ACC112 (cell line): Measurements from ENCODE around the gene NT5C.
"Not testable (repeated sequence)": the region's sequence is repeated elsewhere in the genome, so short reads cannot be mapped to it uniquely, and the experiment has no call there.

Experiments
- H2AFZ ChIP-seq: fragments of 200-600 bp; sonication (generic); one replicate; pipeline ENCODE4 v1.6.0; 2017; ENCODE audit warnings: antibody characterized with exemption, low read length; ENCODE audit not compliant: unreplicated experiment
- H3K27ac ChIP-seq: fragments of 200-600 bp; sonication (generic); 2 replicates; pipeline ENCODE4 v1.5.1; 2014; ENCODE audit warnings: low read depth, mild to moderate bottlenecking, antibody characterized with exemption, low read length, moderate library complexity
- H3K27me3 ChIP-seq: fragments of 200-600 bp; sonication (generic); 2 replicates; pipeline ENCODE4 v1.6.1; 2014; ENCODE audit warnings: mild to moderate bottlenecking, antibody characterized with exemption, low read length, moderate library complexity, mixed read lengths; ENCODE audit not compliant: insufficient read depth
- H3K36me3 ChIP-seq: fragments of 200-600 bp; sonication (generic); 2 replicates; pipeline ENCODE4 v1.6.1; 2016; ENCODE audit warnings: mild to moderate bottlenecking, antibody characterized with exemption, low read length, moderate library complexity, mixed read lengths; ENCODE audit not compliant: insufficient read depth
- H3K4me1 ChIP-seq: fragments of 200-600 bp; sonication (generic); one replicate; pipeline ENCODE4 v1.6.1; 2016; ENCODE audit warnings: low read length, mixed read lengths; ENCODE audit not compliant: insufficient read depth, unreplicated experiment, control insufficient read depth
- H3K4me3 ChIP-seq: fragments of 200-600 bp; sonication (generic); 2 replicates; pipeline ENCODE4 v1.5.1; 2014; ENCODE audit warnings: mild to moderate bottlenecking, low read depth, low read length
- H3K79me2 ChIP-seq: fragments of 200-600 bp; sonication (generic); one replicate; pipeline ENCODE4 v1.6.0; 2016; ENCODE audit warnings: low read length; ENCODE audit not compliant: control insufficient read depth, unreplicated experiment, insufficient read depth

Gene NT5C

DNA sequence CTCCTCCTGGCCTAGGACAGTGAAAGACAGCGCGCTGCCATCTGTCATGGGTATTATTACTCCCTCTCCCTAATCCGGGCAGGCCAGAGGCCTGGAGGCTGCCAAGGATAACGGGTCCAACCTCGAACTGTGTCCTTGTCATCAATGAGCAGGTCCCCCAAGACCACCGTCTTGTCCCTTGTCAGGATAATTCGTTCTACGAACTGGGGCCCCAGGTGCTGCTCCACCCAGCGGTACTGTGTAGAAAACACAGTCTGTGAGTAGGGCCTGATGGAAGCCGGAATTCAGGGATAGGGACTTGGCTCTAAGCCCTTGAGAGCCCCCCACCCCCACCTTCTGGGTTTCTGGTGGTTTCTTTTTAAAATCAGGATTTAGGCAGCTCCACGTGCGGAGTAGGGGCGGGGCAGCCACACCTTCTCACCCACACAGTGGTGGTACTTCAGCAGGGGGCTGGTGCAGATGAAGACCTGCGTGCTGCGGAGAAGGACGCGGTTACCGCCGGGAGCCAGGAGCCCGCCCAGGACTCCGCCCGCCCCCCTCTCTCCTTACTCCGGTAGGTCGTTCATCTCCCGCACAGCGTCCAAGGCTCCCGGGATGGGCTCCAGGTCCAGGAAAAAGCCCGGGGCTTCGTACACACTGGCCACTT is 787 bp downstream of the NT5C start:
- Histone ChIP-seq H2AFZ (peak overlapping the region; percentile 94), H3K36me3 (peaks cover 6% of the 10 kb centered on the region; the same call in 1 of the 2 replicates), H3K27ac (peak overlapping the region; percentile 66), H3K4me1 (peaks cover 10% of the 10 kb centered on the region), H3K79me2 (no peaks in the 10 kb centered on the region), H3K27me3 (no peaks in the 10 kb centered on the region), H3K4me3 (peak overlapping the region; percentile 92)

DNA sequence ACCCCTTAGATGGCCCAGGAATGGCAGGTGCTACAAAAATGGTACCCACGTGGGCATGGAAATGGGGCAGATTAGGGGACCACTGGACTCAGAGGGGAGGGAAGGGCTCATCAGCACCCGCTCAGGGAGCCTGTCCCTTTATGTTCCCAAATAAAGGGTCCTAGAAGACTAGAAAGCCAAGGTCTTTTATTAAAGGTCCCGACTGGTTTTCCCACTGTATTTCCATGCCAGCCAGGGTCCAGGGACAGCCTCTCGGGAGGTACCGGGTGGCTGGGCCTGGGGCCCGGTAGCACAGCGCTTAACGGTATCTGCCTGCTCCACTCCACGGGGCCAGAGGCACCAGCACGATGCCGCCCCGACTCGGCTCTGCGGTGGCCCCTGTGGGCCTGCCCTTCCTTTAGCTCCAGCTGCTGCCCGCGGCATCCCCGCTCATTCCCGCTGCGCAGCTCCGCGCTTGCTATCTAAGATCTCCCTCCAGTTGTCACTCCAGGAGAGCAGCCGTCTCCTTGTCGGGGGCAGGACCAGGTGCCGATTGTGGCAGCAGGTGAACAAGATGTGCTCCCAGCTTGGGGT is 1.4 kb downstream of the NT5C start:
- Histone ChIP-seq H3K36me3 (peaks cover under 1% of the 10 kb centered on the region; the same call in 1 of the 2 replicates), H3K27me3 (no peaks in the 10 kb centered on the region), H2AFZ (no peak overlapping the region), H3K27ac (no peak overlapping the region), H3K79me2 (no peaks in the 10 kb centered on the region), H3K4me3 (peak overlapping the region; percentile 92), H3K4me1 (peaks cover 10% of the 10 kb centered on the region)

DNA sequence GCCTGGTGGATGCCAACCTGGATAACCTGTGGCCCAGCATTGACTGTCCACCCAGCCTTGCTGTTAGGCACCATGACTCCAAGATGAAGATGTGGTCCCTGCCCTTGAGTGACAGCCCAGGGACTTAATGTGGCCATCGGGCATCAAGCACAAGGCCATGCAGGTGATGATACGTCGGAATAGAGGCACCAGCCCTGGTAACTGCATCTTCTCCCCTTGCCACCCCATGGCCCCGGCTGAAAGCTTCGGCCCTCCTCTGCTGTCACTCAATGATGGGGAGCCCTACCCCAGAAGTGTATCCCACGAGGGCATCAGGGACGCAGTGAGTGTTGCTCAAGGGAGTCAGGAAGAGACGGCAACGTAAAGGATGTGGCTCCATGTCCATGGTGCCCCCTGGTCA is 2.0 kb downstream of the NT5C start:
- Histone ChIP-seq H3K4me1 (peaks cover 13% of the 10 kb centered on the region), H3K36me3 (no peaks in the 10 kb centered on the region), H2AFZ (no peak overlapping the region), H3K27ac (no peak overlapping the region), H3K79me2 (no peaks in the 10 kb centered on the region), H3K4me3 (no peak overlapping the region), H3K27me3 (no peaks in the 10 kb centered on the region)

DNA sequence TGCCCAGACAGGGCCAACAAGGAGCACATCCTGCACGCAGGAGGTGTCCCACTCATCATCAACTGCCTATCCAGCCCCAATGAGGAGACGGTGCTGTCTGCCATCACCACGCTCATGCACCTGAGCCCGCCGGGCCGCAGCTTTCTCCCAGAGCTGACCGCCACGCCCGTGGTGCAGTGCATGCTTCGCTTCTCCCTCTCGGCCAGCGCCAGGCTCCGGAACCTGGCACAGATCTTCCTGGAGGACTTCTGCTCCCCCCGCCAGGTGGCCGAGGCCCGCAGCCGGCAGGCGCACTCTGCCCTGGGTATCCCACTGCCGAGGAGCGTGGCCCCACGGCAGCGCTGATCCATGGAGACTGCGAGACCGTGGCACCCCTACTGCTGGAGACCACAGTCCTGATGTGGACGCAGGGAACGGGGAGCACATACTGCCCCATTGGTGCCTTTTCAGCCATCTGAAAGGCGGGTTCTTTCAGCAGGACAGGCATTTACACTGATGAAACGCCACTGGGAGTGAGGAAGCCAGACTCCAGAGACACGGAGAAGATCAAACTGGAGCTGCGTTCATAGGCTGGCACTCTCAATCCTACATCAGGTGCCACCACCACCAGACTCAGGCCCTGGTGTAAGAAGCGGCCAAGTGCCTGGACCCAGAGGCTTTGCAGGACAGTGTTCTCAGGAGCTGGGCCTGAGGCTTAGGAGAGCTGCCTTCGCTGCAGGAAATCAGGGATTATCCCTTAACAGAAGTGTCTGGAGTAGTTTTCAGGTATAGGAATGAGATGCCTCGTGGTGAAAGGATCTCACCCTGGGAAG is 2.6 kb downstream of the NT5C start:
- peaks cover 20% of the 10 kb centered on the region for H3K4me1 ChIP-seq
- H3K27ac ChIP-seq = no peak overlapping the region
- H3K79me2 ChIP-seq = no peaks in the 10 kb centered on the region
- no peaks in the 10 kb centered on the region for H3K27me3 ChIP-seq
- no peaks in the 10 kb centered on the region for H3K36me3 ChIP-seq
- H3K4me3 ChIP-seq = no peak overlapping the region
- no peak overlapping the region for H2AFZ ChIP-seq

DNA sequence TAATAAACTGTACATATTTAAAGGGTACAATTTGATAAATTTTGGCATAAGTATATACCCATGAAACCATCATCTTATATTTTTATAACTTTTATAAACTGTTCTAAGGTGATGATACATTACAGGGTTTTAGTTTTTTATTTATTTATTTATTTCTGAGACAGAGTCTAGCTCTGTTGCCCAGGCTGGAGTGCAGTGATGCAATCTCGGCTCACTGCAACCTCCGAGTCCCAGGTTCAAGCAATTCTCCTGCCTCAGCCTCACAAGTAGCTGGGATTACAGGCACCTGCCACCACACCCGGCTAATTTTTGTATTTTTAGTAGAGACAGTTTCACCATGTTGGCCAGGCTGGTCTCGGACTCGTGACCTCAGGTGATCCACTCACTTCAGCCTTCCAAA is 3.6 kb downstream of the NT5C start:
- H3K79me2 ChIP-seq, H2AFZ ChIP-seq, H3K27me3 ChIP-seq, H3K36me3 ChIP-seq, H3K27ac ChIP-seq, H3K4me3 ChIP-seq: not testable (repeated sequence)
- peaks cover 21% of the 10 kb centered on the region for H3K4me1 ChIP-seq

DNA sequence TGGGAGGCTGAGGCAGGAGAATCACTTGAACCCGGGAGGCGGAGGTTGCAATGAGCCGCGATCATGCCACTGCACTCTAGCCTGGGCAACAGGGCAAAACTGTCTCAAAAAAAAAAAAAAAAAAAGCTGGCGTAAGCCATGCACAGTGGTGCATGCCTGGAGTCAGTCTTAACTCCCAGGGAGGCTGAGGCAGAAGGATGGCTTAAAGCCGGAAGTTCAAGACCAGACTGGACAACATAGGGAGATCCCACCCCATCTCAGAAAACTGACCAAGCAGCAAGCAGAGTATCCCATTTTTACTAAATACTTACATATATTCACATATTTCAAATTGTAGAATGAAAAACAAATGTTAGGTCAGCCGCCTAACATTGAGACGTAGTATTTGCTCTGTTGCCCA is 4.6 kb downstream of the NT5C start:
- Histone ChIP-seq H2AFZ (no peak overlapping the region), H3K27me3 (no peaks in the 10 kb centered on the region), H3K4me3 (no peak overlapping the region), H3K27ac (no peak overlapping the region), H3K79me2 (no peaks in the 10 kb centered on the region), H3K4me1 (peaks cover 17% of the 10 kb centered on the region), H3K36me3 (no peaks in the 10 kb centered on the region)

DNA sequence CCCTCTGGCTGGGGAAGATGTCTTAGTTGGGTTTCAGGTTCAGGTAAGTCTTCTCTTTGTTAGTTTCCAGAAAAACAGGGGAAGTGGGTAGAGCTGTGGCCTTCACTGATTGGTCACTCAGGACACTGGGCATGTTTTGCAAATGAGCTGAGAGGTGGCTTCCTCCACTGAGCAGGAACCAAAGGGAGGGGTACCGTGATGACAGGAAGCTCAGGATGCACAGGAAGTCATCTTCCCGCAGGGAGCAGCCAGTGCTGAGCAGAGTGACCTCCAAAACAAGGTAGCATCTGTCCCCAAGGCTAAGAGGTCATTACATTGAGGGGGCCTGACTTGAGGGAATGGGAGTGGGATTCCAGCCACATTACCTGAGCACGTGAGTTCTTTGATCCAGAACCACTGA is 5.6 kb downstream of the NT5C start:
- Histone ChIP-seq H3K4me1 (peaks cover 17% of the 10 kb centered on the region), H3K79me2 (no peaks in the 10 kb centered on the region), H3K27me3 (no peaks in the 10 kb centered on the region), H3K36me3 (no peaks in the 10 kb centered on the region), H3K4me3 (no peak overlapping the region), H3K27ac (no peak overlapping the region), H2AFZ (no peak overlapping the region)

DNA sequence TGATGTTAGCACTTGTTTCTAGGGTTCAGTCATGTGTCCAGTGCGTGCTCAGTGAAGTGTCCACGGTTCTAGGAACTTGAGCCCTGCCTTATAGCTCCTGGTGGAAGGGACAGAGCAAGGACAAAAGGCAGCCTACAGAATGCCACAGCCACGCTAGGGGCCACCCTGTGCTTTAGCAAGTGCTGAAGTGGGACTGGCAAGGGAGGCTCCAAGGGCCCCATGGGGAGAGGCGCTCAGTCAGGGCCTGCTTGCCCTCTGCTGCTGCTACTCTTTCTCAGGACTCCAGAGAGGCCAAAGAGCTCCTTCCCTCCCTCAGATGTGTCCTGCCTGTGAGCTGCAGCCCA is 6.8 kb downstream of the NT5C start:
- no peak overlapping the region for H3K4me3 ChIP-seq
- H3K4me1 ChIP-seq = peaks cover 11% of the 10 kb centered on the region
- H3K79me2 ChIP-seq = no peaks in the 10 kb centered on the region
- H3K36me3 ChIP-seq = no peaks in the 10 kb centered on the region
- no peaks in the 10 kb centered on the region for H3K27me3 ChIP-seq
- H2AFZ ChIP-seq = no peak overlapping the region
- peak overlapping the region; percentile 16; the same call in 1 of the 2 replicates for H3K27ac ChIP-seq

DNA sequence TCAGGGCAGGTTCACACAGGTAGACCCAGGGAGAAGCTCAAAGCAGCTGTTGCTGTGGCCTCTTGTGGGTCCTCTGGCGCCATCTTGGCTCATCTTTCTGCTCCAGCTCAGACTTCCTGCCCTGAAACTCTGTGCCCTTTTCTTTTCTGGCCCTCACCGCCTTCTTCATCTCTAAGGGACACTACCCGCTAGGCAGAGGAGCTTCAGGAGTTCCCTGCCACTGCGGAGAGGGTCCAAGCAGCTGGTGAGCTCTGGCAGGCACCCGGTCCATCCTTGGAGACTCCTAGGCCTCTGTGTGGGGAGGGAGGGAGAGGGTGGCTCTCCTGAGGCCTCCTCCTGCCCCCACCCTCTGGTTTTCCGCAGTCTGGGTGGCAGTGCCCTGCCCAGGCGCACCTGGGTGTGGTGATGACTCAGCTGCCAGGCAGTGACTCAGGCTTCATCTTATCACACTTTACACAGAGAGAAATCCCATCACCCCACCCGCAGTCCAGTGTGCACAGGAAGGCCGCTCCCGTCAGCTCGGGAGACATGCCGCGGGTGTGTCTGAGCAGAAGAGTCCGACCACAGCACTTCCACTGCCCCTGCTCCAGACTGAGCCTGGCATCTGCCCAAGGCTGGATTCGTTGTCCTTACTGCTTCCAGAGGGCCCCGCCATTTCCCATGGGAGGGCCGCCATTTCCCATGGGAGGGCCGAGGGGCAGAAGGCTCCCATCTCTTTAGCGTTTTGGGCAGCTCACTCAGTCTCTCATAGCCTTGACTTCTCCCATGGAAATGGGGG is 7.3 kb downstream of the NT5C start:
- Histone ChIP-seq H3K4me3 (no peak overlapping the region), H3K79me2 (no peaks in the 10 kb centered on the region), H3K36me3 (no peaks in the 10 kb centered on the region), H2AFZ (no peak overlapping the region), H3K4me1 (peaks cover 11% of the 10 kb centered on the region), H3K27me3 (no peaks in the 10 kb centered on the region), H3K27ac (peak overlapping the region; percentile 16; the same call in 1 of the 2 replicates)

DNA sequence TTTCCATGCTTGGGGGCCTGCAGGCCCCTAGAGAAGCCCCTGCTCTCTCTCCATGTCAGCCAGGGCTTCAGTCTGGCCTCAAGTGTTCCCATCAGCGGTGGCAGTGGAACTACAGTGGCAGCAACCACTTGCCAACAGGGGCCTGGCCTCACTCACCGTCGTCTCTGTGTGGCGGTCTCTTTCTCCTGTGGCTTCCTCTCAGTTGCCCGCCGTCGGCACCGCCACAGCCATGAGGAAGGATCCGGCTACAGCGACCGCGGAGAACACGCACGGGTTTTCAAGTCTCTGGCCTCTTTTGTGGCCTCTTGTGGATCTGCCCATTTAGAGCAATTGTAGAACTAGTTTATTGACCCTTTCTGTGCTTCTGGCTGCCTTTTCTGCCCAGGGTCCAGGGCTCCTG is 13.2 kb downstream of the NT5C start:
- Histone ChIP-seq H3K79me2 (no peaks in the 10 kb centered on the region), H3K4me1 (peaks cover 5% of the 10 kb centered on the region), H3K36me3 (no peaks in the 10 kb centered on the region), H3K4me3 (no peak overlapping the region), H3K27ac (no peak overlapping the region), H3K27me3 (no peaks in the 10 kb centered on the region), H2AFZ (no peak overlapping the region)
